OCI-LY7 (cell line): ENCODE measurements around the gene NSUN2.

Source experiments
- EZH2phosphoT487 ChIP-seq: fragments of 200-600 bp; sonication (generic); IDR thresholded peaks from 2 replicates; pipeline ENCODE4 v1.6.1; 2018; ENCODE audit warnings: low read depth, borderline replicate concordance, mild to moderate bottlenecking, mixed run types, antibody characterized with exemption, low read length, moderate library complexity, mixed read lengths
- TF ChIP-seq, protein P1 (sequence below): fragments of 200-600 bp; sonication (generic); conservative IDR thresholded peaks from 2 replicates; pipeline ENCODE4 v1.5.1; 2014; ENCODE audit warnings: mild to moderate bottlenecking, antibody characterized with exemption, low read length, moderate library complexity, mixed read lengths

- TF ChIP-seq, protein P1, sequence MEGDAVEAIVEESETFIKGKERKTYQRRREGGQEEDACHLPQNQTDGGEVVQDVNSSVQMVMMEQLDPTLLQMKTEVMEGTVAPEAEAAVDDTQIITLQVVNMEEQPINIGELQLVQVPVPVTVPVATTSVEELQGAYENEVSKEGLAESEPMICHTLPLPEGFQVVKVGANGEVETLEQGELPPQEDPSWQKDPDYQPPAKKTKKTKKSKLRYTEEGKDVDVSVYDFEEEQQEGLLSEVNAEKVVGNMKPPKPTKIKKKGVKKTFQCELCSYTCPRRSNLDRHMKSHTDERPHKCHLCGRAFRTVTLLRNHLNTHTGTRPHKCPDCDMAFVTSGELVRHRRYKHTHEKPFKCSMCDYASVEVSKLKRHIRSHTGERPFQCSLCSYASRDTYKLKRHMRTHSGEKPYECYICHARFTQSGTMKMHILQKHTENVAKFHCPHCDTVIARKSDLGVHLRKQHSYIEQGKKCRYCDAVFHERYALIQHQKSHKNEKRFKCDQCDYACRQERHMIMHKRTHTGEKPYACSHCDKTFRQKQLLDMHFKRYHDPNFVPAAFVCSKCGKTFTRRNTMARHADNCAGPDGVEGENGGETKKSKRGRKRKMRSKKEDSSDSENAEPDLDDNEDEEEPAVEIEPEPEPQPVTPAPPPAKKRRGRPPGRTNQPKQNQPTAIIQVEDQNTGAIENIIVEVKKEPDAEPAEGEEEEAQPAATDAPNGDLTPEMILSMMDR, result no peak
- no peak for TF ChIP-seq EZH2phosphoT487
These were observed 46.8 kb downstream of the NSUN2 start for GRCh38 chr5:6585939-6586646.
